GM18858 (cell line): Measurements from ENCODE around the gene MIF.

ENCODE experiments used
- ATAC-seq: cut with Tn5 transposase; IDR thresholded peaks from one replicate; pipeline ENCODE4 v1.9.1; 2021; ENCODE audit not compliant: unreplicated experiment

The MIF gene

DNA sequence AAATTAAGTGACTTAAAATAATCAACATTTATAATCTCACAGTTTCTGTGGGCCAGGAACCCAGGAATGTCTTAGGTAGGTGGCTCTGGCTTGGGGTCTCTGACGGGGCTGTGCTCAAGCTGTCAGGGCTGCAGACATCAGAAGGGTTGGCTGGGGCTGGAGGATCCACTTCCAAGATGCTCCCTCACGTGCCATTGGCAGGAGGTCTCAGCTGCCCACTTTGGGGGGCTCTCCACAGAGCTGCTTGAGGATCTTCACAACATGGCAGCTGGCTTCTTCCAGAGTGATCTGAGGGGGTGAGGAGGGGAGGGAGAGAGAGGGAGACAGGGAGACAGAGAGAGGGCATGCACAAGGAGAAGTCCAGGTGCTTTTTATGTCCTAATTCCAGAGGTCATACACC, 18.4 kb upstream of the MIF start:
- no peak for ATAC-seq

DNA sequence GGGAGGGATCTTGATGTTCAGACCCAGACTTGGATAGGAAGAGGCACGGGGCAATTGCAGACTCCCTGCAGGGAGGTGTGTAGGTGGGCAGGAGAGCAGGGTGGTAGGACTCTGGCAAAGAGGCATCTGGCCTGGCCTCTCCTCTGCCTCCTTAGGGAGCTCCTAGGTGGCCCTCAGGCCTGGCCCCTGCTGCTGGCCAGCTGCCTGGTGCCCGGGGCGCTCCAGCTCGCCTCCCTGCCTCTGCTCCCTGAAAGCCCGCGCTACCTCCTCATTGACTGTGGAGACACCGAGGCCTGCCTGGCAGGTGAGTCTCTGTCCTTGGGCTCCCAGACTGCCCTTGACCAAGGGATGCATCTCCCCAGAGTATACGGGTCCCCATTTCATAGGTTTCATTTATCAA, 16.6 kb upstream of the MIF start:
- ATAC-seq, result no peak

DNA sequence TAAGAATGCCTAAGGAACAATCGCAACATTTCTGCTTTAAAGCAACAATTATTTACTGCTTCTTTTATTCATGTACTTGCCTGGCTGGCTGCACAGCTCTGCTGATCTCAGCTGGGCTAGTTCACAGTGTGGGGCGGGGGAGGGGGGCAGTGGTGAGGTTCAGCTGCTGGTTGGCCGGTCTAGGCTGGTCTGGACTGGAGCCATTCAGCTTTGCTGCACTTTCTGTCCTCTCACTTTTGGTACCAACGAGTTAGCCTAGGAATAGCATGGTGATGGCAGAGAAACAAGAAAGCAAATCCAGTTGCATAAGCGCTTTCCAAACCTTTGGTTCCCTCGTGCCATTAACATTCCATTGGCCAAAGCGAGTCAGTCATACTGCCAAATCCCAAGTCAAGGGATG, 16.0 kb upstream of the MIF start:
- no peak for ATAC-seq

DNA sequence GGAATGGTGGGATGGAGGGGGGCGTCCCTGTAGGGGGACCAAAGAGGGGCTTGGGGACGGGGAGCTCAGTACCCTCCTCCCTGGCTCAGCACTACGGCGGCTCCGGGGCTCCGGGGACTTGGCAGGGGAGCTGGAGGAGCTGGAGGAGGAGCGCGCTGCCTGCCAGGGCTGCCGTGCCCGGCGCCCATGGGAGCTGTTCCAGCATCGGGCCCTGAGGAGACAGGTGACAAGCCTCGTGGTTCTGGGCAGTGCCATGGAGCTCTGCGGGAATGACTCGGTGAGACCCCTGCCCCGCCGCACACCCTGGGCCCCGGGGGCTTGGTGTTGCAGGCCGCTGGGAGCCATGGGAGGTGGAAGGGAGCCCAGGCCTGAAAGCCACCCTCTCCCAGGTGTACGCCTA, 11.8 kb upstream of the MIF start:
- ATAC-seq, result no peak

DNA sequence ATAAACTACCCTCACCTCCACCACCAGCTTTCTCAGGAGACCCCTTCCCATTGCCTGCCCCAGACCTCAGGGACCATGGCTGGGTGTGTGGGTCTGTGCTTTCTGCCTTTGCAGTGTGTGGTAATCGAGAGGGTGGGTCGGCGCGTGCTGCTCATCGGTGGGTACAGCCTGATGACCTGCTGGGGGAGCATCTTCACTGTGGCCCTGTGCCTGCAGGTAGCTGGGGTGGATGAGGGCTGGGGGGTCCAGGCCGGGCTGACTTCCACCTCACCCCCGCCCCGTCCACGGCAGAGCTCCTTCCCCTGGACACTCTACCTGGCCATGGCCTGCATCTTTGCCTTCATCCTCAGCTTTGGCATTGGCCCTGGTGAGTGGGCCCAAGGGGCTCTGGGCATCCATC, 10.5 kb upstream of the MIF start:
- ATAC-seq, result no peak

DNA sequence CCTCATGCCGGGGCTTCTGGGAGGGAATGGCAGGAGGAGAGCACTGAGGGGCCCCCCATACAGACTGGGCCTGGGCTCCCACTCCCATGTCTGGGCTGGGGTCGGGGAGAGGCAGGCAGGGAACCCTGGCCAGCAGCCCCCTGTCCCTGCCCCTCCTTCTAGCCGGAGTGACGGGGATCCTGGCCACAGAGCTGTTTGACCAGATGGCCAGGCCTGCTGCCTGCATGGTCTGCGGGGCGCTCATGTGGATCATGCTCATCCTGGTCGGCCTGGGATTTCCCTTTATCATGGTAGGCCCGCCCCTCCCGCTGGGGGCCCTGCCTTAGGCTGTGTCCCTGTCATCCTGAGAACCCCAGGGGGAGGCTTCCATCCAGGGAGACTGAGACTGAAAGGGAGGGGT, 10.0 kb upstream of the MIF start:
- no peak for ATAC-seq

DNA sequence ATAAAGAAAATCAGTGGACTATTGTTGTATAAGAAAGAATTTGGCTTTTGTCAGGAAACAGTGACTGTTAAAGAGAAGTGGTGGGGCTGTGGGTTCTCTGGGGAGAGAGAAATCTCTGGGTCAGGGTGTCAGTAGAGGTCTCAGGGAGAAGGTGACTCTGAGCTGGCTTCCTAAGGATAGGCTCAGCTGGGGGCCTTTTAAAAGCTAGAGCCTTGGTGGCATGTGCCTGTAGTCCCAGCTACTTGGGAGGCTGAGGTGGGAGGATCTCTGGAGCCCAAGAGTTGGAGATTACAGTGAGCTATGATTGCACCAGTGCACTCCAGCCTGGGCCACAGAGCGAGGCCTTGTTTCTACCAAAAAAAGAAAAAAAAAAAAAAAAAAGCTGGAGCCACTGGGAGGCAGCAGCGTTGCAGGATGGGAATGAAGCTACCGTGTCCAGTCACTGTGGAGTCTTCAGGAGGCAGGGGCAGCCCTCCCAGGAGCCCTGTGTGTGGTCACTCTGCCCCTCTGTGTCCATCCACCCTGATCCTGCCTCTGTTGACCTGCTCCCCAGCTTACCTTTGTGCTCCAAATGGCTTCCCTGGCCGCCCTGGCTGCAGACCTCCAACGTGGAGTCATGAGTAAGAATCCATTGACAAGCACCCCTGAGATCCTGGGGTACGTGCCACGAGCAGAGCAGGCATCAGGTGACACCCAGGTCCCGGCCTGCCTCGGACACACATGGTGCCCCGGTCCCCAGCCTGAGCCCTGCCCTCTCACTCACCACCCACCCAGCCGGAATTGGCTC, 5.4 kb upstream of the MIF start:
- no peak for ATAC-seq

DNA sequence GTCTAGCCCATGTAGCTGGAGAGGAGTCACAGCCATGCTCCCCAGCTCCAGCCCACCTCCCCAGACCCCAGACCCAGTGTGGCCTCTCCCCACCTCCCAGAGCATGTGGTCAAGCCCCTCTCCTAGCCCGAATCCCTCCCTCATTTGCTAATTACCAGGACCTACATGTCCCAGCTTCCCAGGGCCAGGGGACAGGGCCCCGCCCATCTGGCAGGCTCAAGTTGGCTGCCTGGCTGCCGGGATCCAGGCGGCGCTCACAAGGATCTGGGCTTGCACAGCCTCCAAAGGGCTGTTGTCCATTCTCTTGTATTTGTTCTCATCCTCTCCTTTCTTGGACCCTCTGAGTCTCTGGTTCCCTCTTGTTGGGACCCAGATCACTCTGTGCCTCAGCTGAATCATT, 4.6 kb upstream of the MIF start:
- no peak for ATAC-seq

DNA sequence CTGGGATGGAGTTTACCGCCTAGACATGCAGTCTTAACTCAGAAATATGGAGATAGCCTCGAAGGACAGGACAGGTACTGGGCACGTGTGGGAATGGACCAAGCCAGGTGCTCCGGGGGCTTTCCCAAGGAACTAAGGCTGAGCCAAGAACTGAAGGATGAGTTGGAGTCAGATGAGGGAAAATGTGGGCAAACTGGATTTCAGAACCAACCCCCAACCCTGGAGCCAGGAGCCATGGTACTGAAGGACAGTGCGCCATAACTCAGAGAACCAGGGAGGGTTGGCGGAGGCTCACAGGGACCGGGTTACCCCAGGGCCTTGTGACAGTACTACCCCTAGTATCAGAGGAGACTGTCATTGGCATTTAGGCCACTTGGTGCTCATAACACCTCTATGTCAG, 2.5 kb upstream of the MIF start:
- ATAC-seq, result no peak

DNA sequence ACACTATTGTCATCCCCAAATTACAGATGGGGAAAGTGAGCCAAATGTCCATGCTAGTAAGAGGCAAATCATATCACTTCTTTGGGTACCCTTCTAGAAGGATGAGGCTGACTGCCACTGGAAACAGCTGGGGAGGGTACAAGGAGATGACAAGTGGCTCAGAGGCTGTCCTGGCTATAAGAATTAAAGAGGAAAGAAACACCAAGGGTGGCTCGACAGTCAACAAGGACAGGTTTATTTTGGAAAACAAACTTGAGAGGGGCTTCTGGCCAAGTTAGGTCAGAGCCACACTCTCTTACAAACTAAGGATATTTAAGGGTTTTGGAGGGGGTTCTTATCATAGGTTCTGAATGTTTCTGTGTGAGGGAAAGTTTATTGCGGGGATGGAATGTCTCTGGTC, 2.1 kb upstream of the MIF start:
- ATAC-seq, result no peak

DNA sequence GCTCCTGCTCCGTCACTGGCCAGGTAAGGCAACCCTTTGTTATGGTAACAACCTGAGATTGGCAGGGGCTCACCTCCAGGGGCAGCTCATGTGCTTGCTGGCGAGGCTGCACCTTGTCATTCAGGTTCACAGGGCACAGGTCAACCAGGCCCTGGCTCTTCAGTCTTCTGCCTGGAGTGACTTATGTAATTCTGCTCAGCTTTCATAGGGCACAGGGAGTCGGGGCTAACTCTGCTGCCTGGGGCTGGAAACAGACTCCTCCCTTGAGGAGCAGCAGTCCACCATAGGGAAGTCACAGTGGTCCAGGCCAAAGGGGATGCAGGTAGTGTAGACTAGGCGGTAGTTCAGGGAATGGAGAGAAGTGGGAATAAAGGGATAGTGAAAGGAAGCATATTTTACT, 1.5 kb upstream of the MIF start:
- ATAC-seq, result no peak

DNA sequence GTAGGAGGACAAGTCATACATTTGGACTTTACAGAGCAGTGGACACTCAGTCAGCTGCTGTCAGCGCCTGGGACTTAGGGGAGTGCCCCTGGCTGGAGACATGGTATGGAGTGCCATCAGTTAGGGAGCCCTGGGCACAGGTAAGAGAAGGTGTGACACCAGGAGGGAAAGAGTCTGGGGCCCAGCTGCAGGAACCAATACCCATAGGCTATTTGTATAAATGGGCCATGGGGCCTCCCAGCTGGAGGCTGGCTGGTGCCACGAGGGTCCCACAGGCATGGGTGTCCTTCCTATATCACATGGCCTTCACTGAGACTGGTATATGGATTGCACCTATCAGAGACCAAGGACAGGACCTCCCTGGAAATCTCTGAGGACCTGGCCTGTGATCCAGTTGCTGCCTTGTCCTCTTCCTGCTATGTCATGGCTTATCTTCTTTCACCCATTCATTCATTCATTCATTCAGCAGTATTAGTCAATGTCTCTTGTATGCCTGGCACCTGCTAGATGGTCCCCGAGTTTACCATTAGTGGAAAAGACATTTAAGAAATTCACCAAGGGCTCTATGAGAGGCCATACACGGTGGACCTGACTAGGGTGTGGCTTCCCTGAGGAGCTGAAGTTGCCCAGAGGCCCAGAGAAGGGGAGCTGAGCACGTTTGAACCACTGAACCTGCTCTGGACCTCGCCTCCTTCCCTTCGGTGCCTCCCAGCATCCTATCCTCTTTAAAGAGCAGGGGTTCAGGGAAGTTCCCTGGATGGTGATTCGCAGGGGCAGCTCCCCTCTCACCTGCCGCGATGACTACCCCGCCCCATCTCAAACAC, 850 bp upstream of the MIF start:
- no peak for ATAC-seq

DNA sequence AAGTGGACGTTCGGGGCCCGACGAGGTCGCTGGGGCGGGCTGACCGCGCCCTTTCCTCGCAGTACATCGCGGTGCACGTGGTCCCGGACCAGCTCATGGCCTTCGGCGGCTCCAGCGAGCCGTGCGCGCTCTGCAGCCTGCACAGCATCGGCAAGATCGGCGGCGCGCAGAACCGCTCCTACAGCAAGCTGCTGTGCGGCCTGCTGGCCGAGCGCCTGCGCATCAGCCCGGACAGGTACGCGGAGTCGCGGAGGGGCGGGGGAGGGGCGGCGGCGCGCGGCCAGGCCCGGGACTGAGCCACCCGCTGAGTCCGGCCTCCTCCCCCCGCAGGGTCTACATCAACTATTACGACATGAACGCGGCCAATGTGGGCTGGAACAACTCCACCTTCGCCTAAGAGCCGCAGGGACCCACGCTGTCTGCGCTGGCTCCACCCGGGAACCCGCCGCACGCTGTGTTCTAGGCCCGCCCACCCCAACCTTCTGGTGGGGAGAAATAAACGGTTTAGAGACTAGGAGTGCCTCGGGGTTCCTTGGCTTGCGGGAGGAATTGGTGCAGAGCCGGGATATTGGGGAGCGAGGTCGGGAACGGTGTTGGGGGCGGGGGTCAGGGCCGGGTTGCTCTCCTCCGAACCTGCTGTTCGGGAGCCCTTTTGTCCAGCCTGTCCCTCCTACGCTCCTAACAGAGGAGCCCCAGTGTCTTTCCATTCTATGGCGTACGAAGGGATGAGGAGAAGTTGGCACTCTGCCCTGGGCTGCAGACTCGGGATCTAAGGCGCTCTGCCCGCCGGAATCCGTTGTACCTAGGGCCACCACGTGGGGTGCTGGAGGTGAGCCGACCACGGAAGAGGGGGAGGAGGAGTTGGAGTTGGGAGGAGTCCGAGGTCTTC, 771 bp downstream of the MIF start:
- ATAC-seq, result no peak

DNA sequence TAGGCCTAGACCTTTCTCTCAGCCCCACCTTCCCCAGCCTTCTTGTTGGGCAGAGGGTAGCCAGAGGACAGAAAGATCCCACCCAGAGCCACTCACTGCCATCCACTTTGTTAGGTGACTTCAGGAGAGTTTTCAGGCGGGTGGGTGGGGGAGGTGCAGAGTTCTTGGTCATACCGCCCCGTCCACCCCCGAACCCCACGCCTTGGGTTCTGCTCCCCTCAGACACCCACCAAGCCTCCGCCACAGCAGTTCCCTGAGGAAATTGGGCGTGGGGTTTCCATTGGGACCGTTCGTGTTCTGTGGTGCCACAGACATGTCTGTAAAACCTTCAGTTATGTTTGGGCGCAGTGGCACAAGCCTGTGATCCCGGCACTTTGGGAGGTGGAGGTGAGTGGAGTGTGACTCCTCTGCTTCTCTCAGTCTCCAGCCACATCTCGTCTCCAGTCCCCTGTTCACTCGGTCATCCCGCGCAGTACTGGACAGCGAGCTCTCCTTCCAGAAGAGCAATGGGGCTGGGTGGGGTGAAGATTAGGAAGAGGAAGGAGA, 1.5 kb downstream of the MIF start:
- no peak for ATAC-seq

DNA sequence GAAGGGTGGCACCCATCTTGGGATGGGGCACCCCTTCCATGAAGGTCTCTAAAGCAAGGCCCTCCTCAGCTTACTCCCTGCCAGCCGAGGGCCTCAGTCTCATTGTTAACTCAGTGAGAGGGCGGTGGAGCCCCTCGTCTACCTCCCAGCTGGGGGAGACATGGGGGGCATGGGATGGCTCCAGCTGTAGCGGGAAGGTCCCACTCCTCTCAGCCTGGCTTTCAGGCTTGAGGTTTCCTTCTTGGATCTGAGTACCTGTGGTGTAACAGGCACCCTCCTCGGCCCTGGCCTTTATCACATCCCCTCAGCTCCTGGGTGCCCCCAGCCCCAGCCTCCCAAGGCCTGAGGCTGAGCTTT, 2.0 kb downstream of the MIF start:
- no peak for ATAC-seq

DNA sequence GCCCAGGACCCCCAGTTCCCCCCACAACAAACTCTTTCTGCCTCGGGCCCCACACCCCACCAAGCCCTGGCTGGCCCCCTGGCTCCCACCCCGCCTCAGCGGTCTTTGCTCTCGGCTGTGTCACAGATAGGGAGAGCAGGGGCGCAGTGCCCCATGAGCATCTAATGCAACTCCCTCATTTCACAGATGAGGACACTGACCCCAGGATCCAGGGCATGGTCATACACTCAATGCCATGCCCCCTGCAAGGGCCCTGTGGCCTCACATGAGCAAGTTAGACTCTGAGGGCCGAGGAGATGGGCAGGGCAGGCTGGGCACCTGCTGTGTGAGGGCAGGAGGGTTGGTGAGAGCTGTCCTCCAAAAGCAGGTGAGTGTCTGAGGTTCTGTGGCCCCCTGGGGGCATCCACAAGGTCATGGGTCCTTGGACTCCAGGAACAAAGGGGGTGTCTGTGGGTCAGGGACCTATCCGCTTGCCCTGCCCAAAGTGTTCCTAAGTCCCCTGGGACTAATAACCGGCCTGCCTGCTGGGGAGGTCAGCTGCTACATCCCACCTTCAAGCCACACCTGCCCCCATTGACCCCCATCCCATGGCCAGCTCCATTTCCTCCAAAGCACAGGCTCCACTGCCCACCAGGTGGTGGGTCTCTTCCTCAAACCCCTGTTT, 2.5 kb downstream of the MIF start:
- no peak for ATAC-seq

DNA sequence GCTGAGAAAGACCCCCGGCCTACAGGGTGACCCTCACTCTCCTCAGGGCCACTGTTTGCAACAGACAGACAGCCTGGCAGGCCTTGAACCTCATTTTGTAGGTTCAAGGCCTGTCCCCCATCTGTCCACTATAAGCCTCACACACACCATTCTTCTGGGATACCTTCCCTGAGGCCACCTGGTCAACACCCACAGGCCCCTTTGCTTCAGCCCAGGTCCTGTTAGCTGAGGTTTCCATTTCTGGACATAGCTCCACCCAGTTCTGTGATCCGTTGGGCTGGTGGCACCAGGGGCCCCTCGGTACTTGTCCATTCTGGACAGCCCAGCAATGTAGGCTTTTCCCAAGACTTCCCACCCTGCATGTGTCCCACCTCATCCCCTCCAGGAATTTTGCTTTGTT, 3.1 kb downstream of the MIF start:
- ATAC-seq, result no peak

DNA sequence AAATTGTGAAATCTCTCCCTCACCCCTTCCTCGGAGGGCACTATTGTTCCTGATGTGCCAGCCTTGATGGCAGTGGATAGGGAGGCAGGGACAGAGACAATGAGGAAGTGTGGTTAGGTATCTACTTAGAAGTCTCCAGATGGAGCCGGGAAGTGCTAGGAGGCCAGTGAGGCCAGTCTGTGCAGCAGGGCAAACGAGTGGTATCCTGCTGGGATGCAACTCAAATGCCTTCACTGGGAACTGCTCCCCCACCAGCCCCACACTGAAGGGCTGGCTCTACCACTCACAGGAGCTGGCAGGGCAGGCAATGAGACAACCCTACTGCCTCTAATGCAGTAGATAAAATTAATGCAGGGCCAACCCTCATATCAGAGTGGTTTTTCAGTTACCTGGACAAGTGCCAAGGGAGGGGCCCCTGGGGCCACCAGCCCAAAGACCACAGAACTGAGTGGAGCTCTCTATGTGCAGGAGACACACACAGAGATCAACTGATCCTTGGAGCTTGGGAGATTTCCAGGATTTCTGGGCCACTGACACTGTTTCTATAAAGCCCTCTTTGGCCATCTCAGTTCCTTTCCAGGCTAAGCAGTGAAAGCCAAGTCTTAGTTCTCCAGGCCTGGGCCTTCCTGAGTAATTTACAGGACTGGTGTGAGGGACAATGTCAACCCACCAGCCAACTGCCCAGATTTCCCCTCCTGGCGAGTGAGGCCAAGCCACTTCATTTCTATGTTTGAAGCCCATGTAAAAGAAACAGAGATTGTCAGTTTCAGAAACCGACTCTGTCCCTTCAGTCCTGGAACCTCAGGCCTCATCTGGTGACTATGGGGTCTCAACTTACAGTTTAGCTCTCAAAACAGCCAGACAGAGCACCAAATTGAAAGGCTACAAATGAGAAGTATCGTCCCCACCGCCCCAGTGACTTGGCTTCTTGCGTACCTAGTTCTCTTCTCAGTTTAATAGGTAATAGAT, 4.1 kb downstream of the MIF start:
- no peak for ATAC-seq

DNA sequence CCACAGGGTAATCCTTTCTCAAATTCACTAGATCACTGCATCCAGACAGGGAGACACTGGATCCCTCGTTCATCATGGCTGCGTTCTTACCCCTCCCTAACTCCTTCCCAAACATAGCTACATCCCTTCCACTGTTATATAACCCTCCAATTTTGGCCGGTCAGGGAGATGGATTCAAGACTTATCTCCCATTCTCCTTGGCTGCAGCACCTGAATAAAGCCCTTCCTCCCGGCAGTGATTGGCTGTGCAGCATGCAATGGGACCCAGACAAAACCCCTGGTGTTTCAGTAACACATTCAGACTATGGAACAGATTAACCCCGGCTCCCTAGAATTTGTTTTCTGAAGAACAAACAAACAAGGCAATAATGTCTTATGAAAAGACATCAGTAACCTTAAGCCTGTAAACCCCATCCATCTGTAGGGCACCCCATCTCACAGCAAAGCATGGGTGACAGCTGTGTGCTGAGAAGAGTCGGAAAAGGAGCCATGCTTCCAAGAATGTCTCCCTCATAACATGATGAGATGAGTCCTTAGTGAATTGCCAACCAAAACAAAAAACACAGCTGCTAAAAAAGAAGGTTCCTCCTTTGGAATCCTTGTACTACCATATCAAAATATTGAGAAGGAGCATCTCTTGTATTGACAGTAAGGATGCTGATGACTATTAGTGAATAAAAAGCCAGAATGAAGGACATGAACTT, 5.0 kb downstream of the MIF start:
- ATAC-seq, result no peak
